ENCODE results near the gene SEZ6L.

The SEZ6L gene

DNA sequence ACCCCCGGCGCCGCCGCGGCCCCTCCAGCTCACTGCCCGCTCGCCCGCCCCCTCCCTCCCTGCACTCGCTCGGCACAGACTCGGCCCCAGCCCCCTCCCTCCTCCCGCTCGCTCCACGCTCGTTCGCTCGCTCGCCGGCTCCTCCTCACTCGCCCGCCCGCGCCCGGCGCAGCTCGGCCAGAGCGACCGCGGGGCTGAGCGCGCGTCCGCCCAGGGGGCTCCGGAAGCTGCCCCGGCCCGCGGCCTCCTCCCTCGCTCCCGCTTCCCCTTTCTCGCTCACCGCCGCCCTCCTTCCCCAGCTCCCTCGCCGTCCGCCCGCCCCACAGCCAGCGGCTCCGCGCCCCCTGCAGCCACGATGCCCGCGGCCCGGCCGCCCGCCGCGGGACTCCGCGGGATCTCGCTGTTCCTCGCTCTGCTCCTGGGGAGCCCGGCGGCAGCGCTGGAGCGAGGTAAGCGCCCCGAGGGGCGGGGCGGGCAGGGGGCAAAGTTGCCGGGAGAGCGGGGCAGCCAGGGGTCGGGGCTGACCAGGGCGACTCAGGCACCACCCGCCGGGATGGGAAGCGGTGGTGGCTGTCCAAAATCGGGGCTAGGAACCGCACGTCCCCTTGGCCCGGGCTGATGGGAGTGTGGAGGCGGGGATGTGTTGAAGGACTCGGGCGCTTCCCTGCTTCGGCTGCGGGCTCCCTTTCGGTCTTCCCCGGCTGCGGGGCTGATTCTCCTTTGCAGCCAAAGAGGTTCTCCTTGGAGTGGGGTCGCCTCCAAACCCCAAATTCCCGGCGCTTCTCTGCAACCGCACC is at the start of gene SEZ6L:
TSS of gene SEZ6L (plus strand) at position 148 of the 797 bp plus-strand sequence. CDS start at position 356, 208 bp downstream.
- DNase-seq, result no peak

GRCh38 chr22:26122920-26123468 is 46.3 kb upstream of the SEZ6L start:
- DNase-seq, result no peak

- DNase-seq, result no peak
These were observed 44.1 kb upstream of the SEZ6L start for GRCh38 chr22:26124991-26125725.

GRCh38 chr22:26127126-26127525 is 42.1 kb upstream of the SEZ6L start:
- no peak for DNase-seq

DNA sequence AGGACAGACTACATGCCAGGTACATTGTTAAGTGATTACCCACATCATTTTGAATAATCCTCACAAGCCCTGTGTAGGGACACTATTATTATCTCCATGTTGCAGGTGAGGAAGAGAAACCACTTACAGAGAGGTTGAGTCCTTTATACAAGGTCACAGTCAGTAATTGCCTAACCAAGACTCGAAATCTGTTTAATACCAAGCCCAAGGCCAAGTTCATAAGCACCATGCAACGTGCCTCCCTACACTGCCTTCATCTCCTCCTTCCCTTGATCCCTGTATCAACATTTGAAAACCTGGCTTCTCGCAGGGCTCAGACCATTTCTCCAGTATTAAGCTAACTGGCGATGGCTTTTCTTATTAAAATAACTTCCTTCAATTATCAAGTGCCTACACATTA is 41.7 kb upstream of the SEZ6L start:
- DNase-seq, result no peak

GRCh38 chr22:26131589-26132154 is 37.6 kb upstream of the SEZ6L start:
- no peak for DNase-seq

DNA sequence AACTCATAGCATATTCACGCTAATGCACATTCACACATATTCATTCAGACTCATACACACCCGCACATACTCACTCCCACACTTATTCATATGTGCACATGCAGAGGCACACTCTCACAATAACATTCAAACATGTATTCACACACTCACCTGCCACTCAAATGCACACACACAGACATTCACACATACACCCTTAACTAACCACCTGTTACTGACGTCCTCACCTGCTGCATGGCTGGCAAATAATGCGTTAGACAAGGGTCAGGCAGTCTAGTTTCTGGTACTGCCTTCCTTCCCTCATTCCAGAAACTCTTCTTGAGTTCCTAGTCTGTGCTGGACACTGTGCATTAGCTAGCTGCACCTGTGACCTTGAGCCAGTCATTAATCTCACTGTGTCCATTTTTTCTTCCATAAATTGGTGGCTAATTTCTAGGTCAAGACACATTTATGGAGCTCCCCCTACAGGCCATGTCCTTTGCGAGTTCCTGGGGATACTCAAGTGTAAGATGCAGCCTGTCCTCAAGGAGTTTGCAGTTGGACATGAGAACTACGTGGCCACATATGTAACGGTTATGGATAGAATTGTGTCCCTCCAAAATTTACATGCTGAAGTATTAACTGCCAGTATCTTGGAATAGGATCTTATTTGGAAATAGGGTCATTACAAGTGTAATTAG is 34.5 kb upstream of the SEZ6L start:
- no peak for DNase-seq

DNA sequence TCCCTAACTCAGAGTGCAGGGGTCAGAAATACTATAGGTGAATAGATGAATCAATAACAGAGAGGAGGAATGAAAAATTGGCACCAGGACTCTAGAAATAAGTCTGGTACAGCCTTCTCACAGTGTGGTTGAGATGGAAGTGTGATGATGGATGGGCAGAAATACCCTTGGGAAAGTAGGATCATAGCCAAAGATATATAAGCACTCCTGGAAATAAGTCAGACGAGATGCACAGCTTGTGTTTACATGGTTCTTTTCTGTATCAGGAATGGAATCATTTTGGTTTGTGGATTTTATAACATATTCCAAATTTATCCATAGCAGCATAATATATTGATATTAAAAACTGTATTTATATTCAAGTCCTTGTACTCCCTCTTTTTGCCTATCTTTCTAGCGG is 33.5 kb upstream of the SEZ6L start:
- no peak for DNase-seq

DNA sequence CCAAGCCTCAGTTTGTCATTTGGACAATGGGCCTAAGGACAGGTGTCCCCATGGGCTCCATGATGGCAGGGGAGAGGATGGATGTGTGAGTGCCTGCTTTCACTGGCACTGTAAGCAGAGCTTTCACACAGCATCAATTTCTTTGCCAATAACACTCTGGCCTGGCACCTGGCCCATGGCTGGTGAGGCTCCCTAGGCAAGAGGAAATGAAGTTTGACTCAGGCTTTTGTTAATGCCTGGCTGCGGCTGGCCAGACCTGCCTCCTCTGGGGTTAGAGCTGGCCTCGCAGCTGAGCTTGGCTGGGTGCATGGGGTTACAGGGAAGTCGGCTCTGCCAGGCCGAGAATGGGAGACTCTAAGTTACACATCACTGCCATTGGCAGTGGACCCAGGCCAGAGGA is 30.0 kb upstream of the SEZ6L start:
- DNase-seq, result no peak

DNA sequence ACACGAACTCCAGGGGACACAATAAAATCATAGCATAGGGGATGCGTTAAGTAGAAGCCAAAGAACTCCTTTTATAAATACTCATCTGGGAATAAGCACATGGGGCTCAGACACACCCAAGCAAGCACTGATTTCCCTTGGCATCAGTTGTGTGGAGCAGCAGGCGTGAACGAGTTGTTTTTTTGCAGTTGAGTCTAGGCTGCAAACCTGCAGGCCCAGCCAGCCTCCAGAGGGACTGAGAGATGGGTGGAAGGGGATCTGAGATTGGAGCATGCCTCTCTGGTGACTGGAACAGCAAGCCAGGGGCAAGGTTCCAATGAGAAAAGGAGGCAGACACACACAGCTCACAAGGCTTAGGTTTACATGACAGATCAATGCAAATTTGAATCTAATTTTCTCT is 27.4 kb upstream of the SEZ6L start:
- no peak for DNase-seq

- no peak for DNase-seq
These were observed 25.4 kb upstream of the SEZ6L start for GRCh38 chr22:26143806-26144325.

GRCh38 chr22:26159886-26160285 is 9.4 kb upstream of the SEZ6L start:
- no peak for DNase-seq

DNA sequence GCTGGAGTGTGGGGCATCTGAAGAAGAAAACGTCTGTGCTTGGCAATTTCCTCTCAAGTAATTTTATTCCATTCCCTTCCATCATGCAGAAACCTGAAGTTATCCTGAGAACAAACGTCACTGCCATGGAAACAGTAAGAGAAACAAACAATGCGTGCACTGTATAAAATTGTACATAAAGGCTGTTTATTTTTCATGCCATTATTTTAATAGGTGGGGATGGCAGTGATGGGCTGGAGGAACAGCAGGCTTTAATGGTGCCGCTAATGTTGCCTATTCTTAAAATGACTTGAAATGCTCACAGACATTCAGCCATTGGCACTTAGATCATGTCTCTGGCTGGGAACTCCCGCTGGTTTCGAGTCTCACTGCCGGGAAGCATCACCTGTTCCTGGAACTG is 7.5 kb upstream of the SEZ6L start:
- no peak for DNase-seq

GRCh38 chr22:26162926-26163325 is 6.3 kb upstream of the SEZ6L start:
- no peak for DNase-seq

- DNase-seq, result no peak
These were observed 5.1 kb upstream of the SEZ6L start for GRCh38 chr22:26164174-26164573.

- DNase-seq, result no peak
These were observed 871 bp upstream of the SEZ6L start for GRCh38 chr22:26168330-26168851.

- DNase-seq, result no peak
These were observed 335 bp upstream of the SEZ6L start for GRCh38 chr22:26168939-26169314.

DNA sequence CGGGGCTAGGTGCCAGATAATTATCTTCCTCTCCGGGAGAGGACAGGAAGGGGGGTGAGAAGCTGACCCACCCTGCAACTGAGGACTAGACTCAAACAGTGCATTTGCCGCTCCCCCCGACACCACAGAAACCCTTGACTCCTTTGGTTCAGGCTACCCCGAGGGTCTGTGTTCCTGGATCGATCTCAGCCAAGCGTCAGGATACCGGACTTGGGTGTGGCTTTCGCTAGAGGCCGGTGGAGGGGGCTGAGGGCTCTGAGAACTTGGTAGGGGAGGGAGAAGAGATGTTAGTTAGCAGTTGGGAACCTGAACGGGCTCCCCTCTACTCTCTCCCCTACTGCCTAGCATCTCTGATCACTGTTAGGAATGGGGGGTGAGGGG is 840 bp downstream of the SEZ6L start:
- no peak for DNase-seq

DNA sequence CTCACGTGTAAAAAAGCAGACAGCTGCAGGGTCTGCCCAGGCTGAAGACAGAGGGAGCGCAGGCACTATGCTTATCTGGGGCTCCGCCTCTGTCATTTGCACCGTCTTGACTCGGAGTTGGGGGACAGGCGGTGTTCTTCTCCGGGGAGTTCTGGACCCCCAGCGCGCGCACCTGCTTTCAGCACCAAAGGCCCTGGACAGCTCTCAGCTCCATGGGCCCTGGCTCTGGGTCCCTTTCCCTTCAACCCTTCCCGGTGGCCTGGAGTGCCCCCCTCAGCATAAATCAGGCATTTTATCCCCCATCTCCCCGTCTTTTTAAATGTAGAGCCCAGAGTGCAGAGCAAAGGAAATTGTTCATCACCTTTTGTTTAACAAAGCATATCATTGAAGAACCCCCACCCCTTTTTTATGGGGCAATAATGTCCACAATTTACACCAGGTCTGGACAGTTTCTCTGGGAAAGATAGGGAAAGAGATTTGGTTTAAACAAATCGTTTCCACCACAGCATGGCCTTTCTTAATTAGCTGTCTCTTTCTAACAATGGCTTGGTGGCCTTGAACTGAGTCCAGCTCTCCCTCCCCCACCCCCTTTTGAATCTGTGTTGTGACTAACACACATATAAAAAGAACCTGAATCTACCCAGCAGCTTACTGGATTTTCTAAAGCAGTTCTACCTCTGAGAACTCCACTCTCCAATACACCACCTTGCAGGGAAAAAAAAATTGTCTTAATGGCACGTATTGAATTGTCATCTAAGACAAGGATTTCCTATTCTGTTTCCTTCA is 1.7 kb downstream of the SEZ6L start:
- DNase-seq, result no peak

- DNase-seq, result no peak
These were observed 3.2 kb downstream of the SEZ6L start for GRCh38 chr22:26172389-26172990.

DNA sequence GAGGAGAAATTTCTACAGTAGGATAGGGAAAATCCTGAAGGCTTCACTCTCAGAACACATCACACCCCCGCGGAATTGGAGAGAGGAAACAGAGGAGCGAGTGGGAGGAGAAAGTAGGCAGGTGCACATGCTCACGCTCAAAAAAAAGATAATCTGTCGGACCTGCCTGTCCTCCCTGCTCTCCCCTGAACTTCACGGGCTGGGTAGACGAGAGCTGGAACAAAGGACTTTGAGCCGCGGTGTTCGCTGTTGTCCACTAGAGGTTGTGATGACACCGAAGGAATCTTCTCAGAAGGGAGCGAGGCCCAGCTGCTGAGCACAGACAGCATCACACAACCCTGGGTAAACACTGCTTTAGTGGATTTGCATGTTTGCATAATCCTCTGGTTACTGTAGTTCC is 5.0 kb downstream of the SEZ6L start:
- DNase-seq, result no peak

GRCh38 chr22:26182723-26183122 is 13.5 kb downstream of the SEZ6L start:
- DNase-seq, result no peak

All from activated CD8-positive, alpha-beta memory T cell treated with anti-CD3 and anti-CD28 coated beads, Interleukin-2, amount 50 U/mL, for 4 hours (primary cell).